HTERT RPE-1 (cell line): Measurements from ENCODE around the gene CD248.
"Not testable (repeated sequence)": the region's sequence is repeated elsewhere in the genome, so short reads cannot be mapped to it uniquely, and the experiment has no call there.

Source experiments
- in situ Hi-C: fragments of 300-500 bp; cut with MboI; formaldehyde crosslinking; loops from 4 replicates; pipeline ENCODE4 v1.14.3; 2020; ENCODE audit warnings: low sequenced_read_pairs

Gene CD248

GRCh38 chr11:66314561-66315497 lies 2.0 kb downstream of the CD248 start:
- in situ Hi-C loops, result no loop called here

GRCh38 chr11:66314186-66314501 lies 2.7 kb downstream of the CD248 start:
- in situ Hi-C loops, result no loop called here

GRCh38 chr11:66313321-66314185 lies 3.3 kb downstream of the CD248 start:
- in situ Hi-C loops, result no loop called here

- in situ Hi-C loops, result no loop called here
Measured at GRCh38 chr11:66312549-66313320, 4.1 kb downstream of the CD248 start.

GRCh38 chr11:66311965-66312548 lies 4.8 kb downstream of the CD248 start:
- in situ Hi-C loops, result no loop called here

- in situ Hi-C loops, result no loop called here
Measured at GRCh38 chr11:66311470-66311964, 5.3 kb downstream of the CD248 start.

GRCh38 chr11:66310803-66311440 lies 5.9 kb downstream of the CD248 start:
- in situ Hi-C loops, result not testable (repeated sequence)

- in situ Hi-C loops, result no loop called here
Measured at GRCh38 chr11:66310324-66310723, 6.5 kb downstream of the CD248 start.

- in situ Hi-C loops, result no loop called here
Measured at GRCh38 chr11:66309475-66309874, 7.4 kb downstream of the CD248 start.

GRCh38 chr11:66302656-66303055 lies 14.2 kb downstream of the CD248 start:
- in situ Hi-C loops, result no loop called here

- in situ Hi-C loops, result no loop called here
Measured at GRCh38 chr11:66299186-66299585, 17.7 kb downstream of the CD248 start.

- in situ Hi-C loops, result no loop called here
Measured at GRCh38 chr11:66297610-66298009, 19.2 kb downstream of the CD248 start.

GRCh38 chr11:66294626-66295620 lies 21.9 kb downstream of the CD248 start:
- in situ Hi-C loops, result no loop called here

- in situ Hi-C loops, result no loop called here
Measured at GRCh38 chr11:66293777-66294625, 22.8 kb downstream of the CD248 start.

GRCh38 chr11:66293352-66293751 lies 23.5 kb downstream of the CD248 start:
- in situ Hi-C loops, result no loop called here

GRCh38 chr11:66292543-66293332 lies 24.1 kb downstream of the CD248 start:
- in situ Hi-C loops, result no loop called here
